ENCODE measurements around the gene ZBTB6. TPM values are rescaled to one million over a fixed set of nuclear protein-coding genes. Genes with fewer than 3 reads are reported as not detected.
A peak's percentile ranks its signal among the peaks of the same experiment; 100 is the strongest.

Gene ZBTB6
- total and polyA plus RNA-seq, 9 of the 15 experiments (the other 6 are each of a cell fraction or from before 2014, with no cell fraction given): 1.4 to 7.2 (median 5.3) TPM

- TF ChIP-seq POLR2H (tag; IDR thresholded peaks at IDR 0.05; ENCODE audit: low read depth) (no peak), NFXL1 (CRISPR knock-in tag; IDR thresholded peaks at IDR 0.05) (no peak), SIRT6 (IDR thresholded peaks at IDR 0.05; ENCODE audit: low read depth, low read length) (no peak), NCOA6 (IDR thresholded peaks at IDR 0.05) (0 out of 2 replicates have a peak, but pooled peaks have one; percentile 28), POLR2AphosphoS2 (IDR thresholded peaks at IDR 0.05; ENCODE audit: low read length) (no peak), CCAR2 (IDR thresholded peaks at IDR 0.05; ENCODE audit: low read depth, low read length) (no peak), MEF2D (tag; conservative IDR thresholded peaks at IDR 0.05; ENCODE audit: low read depth) (no peak), ARID1B (IDR thresholded peaks at IDR 0.05) (no peak), IRF2 (CRISPR knock-in tag; IDR thresholded peaks at IDR 0.05) (no peak), BCLAF1 (IDR thresholded peaks at IDR 0.05; ENCODE audit: borderline replicate concordance in 1 of 2, control insufficient read depth in 1 of 2, low read depth in 2 of 2, low read length in 1 of 2) (0 out of 4 replicates have a peak, but pooled peaks of 1 of the 2 experiments have one; percentile 35), KLF16 (IDR thresholded peaks at IDR 0.05) (no peak), TCF7L2 (IDR thresholded peaks at IDR 0.05; ENCODE audit: low read depth, low read length) (no peak), VEZF1 (CRISPR knock-in tag; IDR thresholded peaks at IDR 0.05) (peak; percentile 77), FOS (IDR thresholded peaks at IDR 0.05; ENCODE audit: extremely low read depth, insufficient read length) (peak; percentile 38), HMBOX1 (IDR thresholded peaks at IDR 0.05) (no peak), HDAC2 (IDR thresholded peaks at IDR 0.05) (no peak), XRCC4 (IDR thresholded peaks at IDR 0.05; ENCODE audit: extremely low read depth, insufficient read depth, insufficient read length) (no peak), CTCFL (IDR thresholded peaks at IDR 0.05; ENCODE audit: borderline replicate concordance, insufficient read depth, low read depth, low read length, poor library complexity, severe bottlenecking) (no peak), POLR2A (conservative IDR thresholded peaks at IDR 0.05) (peak; percentile 74)
These were observed 18.4 kb upstream of the ZBTB6 start, which contains the start of gene ZBTB26 (continued) for GRCh38 chr9:122931226-122932121.
